IPS-15b (cell line): ENCODE data around the gene GFI1.

Experiments used
- H3K27me3 ChIP-seq: one replicate; pipeline ENCODE4 v1.6.1; 2013; ENCODE audit warnings: low read length; ENCODE audit not compliant: control insufficient read depth, insufficient read depth
- H3K36me3 ChIP-seq: one replicate; pipeline ENCODE4 v1.6.1; 2013; ENCODE audit warnings: low read length; ENCODE audit not compliant: control insufficient read depth, insufficient read depth
- H3K4me1 ChIP-seq: one replicate; pipeline ENCODE4 v1.6.1; 2013; ENCODE audit warnings: mild to moderate bottlenecking, low read length; ENCODE audit not compliant: control insufficient read depth, insufficient read depth
- H3K4me3 ChIP-seq: one replicate; pipeline ENCODE4 v1.5.1; 2013; ENCODE audit warnings: low read depth, low read length
- H3K9ac ChIP-seq: one replicate; pipeline ENCODE4 v1.6.1; 2013; ENCODE audit warnings: low read depth, mild to moderate bottlenecking, low read length
- H3K9me3 ChIP-seq: one replicate; pipeline ENCODE4 v1.6.1; 2013; ENCODE audit warnings: mild to moderate bottlenecking, low read length; ENCODE audit not compliant: control insufficient read depth, insufficient read depth

Gene GFI1

DNA sequence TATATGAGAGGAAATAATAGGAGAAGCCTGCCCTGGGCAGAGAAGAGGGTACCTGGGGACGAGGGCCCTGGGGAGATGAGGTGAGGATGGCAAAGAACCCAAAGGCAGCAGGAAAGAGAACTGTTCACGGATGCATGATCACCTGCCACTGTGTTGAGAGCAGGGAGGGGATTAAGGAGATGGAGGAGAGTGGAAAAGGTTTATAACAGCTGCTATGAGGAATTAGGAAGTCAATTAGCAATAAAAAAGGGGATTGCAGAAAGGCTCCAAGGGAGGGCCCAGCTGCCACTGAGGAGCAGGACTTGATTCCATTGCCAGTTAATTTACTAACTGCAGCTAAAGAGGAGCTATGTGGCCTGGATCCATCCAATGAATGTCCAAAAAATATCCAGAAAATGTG, 61.1 kb downstream of the GFI1 start:
- H3K9me3 ChIP-seq: no peaks in the 10 kb centered on the region
- no peak overlapping the region for H3K4me3 ChIP-seq
- no peak overlapping the region for H3K9ac ChIP-seq
- H3K4me1 ChIP-seq: peaks cover 9% of the 10 kb centered on the region
- no peaks in the 10 kb centered on the region for H3K36me3 ChIP-seq
- H3K27me3 ChIP-seq: no peaks in the 10 kb centered on the region
